Measurements from ENCODE around the gene IL1A.
"Not testable (repeated sequence)": the region's sequence is repeated elsewhere in the genome, so short reads cannot be mapped to it uniquely, and the experiment has no call there.

Gene IL1A

GRCh38 chr2:112784199-112785189 is at the start of gene IL1A:
Gene IL1A, minus strand, starts transcription at chr2:112784493. Its CDS starts 723 bp downstream, at chr2:112783770.
- no peak for DNase-seq

GRCh38 chr2:112833976-112834375 is 49.7 kb upstream of the IL1A start:
- DNase-seq = no peak

GRCh38 chr2:112833639-112833931 is 49.3 kb upstream of the IL1A start:
- not testable (repeated sequence) for DNase-seq

GRCh38 chr2:112832841-112833638 is 48.7 kb upstream of the IL1A start:
- DNase-seq = no peak

- no peak for DNase-seq
These were observed 47.9 kb upstream of the IL1A start for GRCh38 chr2:112831946-112832840.

GRCh38 chr2:112831513-112831845 is 47.2 kb upstream of the IL1A start:
- no peak for DNase-seq

GRCh38 chr2:112830682-112831512 is 46.6 kb upstream of the IL1A start:
- DNase-seq = no peak

- DNase-seq = no peak
These were observed 45.8 kb upstream of the IL1A start for GRCh38 chr2:112829961-112830681.

- DNase-seq = no peak
These were observed 45.0 kb upstream of the IL1A start for GRCh38 chr2:112829101-112829960.

- DNase-seq = no peak
These were observed 44.0 kb upstream of the IL1A start for GRCh38 chr2:112828251-112828691.

GRCh38 chr2:112827604-112828185 is 43.4 kb upstream of the IL1A start:
- no peak for DNase-seq

GRCh38 chr2:112827009-112827408 is 42.7 kb upstream of the IL1A start:
- DNase-seq = no peak

GRCh38 chr2:112825706-112826105 is 41.4 kb upstream of the IL1A start:
- DNase-seq = no peak

GRCh38 chr2:112824694-112825085 is 40.4 kb upstream of the IL1A start:
- no peak for DNase-seq

- no peak for DNase-seq
These were observed 37.4 kb upstream of the IL1A start for GRCh38 chr2:112821682-112822081.

- DNase-seq = no peak
These were observed 36.8 kb upstream of the IL1A start for GRCh38 chr2:112821142-112821541.

GRCh38 chr2:112820343-112820742 is 36.0 kb upstream of the IL1A start:
- DNase-seq = no peak

GRCh38 chr2:112819081-112819480 is 34.8 kb upstream of the IL1A start:
- no peak for DNase-seq

- DNase-seq = no peak
These were observed 34.0 kb upstream of the IL1A start for GRCh38 chr2:112818094-112818902.

Data from NCI-H748 treated with DMSO at 0.1 percent for 48 hours (cell line).